NK-92 (cell line): ENCODE data around the gene B9D1.
"Not testable (repeated sequence)": the region's sequence is repeated elsewhere in the genome, so short reads cannot be mapped to it uniquely, and the experiment has no call there.

Experiments
- DNase-seq: peaks from one replicate; lab custom pipeline; 2025; ENCODE audit not compliant: unreplicated experiment; lab: John Stamatoyannopoulos, UW

Gene B9D1

DNA sequence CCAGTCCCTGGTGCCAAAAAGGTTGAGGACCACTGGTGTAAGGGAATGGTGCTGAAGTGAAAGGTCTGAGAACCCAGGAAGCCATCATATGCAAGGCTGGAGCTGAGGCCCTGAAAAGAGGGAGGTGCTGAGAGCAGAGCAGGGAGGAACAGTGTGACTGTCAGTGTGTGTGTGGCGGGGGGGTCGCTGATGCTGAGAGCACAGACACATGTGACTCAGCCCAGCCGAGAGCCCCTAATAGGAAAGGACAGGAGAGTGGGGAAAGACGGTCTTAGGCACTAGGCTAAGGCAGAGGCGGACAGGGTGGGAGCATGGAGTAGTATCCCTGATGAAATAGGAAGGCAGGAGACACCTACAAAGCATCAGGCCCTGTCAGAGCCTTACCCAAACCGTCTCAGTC, 1.2 kb downstream of the B9D1 start:
- no peak for DNase-seq

DNA sequence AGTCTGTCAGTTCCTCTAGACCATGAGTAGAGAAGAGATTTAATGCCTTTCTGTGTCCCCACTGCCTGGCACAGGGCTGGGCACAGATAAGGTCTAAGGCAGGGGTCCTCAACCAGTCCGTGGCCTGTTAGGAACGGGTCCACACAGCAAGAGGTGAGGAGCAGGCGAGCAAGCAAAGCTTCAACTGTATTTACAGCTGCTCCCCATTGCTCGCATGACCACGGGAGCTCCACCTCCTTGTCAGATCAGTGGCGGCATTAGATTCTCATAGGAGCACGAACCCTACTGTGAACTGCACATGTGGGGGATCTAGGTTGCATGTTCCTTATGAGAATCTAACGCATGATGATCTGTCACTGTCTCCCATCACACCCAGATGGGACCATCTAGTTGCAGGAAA, 1.8 kb downstream of the B9D1 start:
- no peak for DNase-seq

DNA sequence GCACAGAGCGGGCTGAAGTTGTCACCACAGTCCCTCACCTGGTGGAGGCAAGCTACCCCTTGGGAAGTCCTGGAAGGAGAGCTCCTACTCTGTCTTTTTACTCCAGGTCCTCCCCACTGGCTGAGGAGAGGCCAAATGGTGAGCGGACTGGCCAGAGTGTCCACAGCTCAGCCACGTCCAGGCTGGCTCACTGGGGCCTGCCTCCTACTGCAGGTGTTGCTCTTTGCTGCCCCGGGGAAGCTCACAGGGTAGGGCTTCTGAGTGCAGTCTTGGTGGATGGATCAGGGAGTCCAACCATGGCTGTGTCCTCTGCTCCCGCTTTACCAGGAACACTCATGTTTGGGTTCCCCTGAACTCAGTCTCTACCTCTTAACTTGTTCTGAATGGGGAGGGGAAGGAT, 2.7 kb downstream of the B9D1 start:
- DNase-seq = no peak

DNA sequence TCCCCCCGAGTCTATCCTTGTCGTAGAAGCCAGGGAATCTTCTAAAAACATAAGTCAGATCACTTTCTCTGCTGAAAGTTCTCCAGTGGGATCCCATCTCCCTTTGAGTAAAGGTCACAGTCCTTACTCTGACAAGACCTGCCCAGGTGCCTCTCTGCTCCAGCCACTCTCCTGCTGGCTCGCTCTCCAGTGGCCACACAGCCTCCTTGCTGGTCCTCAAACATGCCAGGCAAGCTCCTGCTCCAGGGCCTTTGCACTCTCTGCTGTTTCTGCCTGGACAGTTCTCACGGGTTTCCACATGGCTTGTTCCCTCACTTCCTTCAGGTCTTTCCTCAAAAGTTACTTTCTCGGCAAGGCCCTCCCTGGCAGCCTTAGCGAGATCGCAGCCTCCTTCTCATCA, 3.4 kb downstream of the B9D1 start:
- DNase-seq = no peak

DNA sequence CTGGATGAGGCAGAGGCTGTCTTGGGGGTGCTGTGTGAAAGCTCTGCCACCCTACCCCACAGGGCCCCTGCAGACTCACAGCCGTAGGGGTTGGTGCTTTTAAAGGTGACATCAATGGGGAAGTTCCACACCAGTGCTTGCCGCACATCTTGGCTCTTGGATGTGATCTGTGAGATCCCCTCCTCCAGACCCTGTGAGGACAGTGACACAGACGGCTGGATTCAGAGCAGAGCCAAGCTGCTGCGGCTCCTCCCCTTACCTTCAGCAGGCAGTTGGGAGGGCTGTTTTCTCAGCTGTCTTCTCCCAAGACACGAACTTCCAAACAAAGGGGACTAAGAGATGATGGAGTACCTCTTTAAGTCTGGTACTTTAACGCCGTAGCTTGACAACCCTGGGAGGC, 4.8 kb downstream of the B9D1 start:
- DNase-seq = no peak

DNA sequence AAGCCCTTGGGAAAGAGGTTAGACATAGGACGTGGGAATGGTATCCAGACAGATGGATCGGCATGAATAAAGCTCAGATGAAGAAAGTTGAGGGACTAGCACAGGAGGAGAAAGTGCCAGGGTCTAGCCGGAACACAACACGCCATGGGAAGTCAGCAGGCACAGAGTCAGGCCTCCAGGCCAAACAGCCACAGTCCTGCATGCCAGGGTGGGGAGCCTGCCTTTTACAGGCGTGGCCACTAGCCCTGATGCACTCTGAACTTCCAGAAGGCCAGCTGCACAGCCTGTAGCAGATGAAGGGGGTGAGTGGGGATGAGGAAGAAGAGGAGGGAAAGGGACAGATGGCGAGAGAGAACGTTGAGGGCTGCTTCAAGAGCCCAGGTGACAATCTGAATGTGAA, 5.2 kb downstream of the B9D1 start:
- DNase-seq = no peak

DNA sequence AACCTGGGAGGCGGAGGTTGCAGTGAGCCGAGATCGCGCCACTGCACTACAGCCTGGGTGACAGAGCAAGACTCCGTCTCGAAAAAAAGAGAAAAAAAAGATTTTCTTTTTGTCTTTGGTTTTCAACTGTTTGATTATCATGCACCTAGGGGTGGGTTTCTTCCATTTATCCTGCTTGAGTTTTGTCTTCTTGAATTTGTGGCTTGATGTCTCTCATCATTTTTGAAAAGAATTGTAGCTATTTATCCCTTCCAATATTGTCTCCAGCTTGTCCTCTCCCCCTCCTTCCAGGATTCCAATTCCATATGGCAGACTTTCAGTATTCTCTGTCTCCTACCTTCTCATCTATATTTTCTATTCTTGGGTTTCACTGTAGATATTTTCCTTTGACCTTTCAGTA, 7.8 kb downstream of the B9D1 start:
- no peak for DNase-seq

DNA sequence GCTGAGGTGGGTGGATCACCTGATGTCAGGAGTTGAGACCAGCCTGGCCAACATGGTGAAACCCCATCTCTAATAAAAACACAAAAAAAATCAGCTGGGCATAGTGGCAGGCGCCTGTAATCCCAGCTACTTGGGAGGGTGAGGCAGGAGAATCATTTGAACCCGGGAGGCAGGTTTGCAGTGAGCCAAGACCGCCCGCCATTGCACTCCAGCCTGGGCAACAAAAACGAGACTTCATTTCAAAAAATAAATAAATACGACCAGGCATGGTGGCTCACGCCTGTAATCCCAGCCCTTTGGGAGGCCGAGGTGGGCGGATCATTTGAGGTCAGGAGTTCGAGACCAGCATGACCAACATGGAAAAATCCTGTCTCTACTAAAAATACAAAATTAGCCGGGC, 9.1 kb downstream of the B9D1 start:
- DNase-seq = not testable (repeated sequence)

DNA sequence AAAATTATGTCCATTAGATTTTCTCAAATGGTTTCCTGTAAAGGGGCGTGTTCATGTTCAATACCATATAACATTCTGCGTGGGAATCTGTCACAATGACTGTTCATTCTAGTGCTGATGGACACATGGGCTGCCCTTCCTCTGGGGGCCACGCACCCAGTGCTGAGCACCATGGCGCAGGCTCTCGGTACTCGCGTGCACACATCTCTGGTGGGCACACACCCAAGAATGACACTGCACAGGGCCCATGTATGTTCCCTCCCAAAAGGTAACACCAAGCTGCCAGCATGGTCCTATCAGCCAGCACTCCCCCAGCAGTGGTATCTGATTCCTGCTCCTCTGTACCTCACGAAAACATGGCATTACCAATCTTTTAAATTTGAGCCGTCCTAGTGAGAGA, 13.7 kb downstream of the B9D1 start:
- DNase-seq = no peak

DNA sequence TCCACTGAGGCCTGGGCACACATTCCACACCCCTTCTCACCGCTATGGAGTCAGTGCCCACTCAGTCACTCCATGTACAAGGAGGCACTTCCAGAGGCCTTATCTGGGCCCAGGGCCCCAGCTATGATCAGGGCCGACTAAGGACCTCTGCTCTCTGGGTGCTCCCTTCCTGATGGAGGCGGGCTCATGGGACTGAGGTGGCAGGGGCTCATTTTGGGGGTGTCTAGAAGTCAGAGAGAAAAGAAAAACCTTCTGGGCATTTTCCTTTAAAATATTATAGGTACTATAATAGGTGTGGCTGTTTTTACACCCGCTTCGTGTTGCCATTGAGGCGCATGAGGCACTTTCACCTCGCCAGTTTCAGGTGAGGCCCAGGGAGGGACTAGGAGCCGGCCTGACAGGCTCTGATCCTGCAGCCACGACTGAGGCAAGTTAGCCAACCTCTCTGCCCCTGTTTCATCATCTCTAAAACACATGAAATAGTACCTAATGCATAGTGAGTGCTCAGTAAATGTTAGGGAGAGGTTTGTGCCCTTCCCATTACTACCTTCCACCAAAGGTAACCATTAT, 14.4 kb downstream of the B9D1 start:
- no peak for DNase-seq

DNA sequence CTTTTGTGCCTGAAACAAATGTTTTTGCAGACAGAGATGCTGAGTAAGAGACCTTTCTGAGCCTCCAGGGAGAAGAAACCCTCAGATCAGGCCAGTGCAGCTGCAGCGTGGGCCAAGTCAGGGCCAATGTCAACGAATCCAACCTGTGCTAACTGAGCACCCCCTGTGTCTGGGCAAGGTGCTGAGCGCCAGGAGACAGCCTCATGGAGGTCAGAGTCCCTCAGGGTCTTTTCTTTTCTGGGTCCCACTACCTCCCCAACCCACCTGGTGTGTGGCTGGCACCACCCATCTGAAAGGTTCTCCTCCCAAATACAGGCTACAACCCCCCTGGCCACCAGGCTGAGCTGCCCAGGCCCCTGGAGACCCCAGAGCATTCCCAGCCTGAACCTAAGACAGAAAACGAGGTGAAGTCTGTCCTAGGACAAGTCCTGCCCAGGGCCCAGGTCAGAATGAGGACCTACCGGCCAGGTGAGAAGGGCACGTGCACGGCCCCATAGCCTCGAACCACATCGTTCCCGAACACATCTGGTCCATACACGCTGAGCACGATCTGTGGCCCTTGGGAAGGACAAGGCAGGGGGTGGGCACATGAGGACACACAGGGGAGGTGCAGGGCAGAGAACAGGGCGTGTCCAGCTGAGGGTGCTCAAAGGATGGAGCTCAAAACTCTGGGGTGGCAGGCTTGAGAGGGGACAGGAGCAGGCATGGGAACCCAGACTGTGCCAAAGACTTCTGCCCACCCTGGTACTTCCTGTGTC, 15.0 kb downstream of the B9D1 start:
- no peak for DNase-seq

DNA sequence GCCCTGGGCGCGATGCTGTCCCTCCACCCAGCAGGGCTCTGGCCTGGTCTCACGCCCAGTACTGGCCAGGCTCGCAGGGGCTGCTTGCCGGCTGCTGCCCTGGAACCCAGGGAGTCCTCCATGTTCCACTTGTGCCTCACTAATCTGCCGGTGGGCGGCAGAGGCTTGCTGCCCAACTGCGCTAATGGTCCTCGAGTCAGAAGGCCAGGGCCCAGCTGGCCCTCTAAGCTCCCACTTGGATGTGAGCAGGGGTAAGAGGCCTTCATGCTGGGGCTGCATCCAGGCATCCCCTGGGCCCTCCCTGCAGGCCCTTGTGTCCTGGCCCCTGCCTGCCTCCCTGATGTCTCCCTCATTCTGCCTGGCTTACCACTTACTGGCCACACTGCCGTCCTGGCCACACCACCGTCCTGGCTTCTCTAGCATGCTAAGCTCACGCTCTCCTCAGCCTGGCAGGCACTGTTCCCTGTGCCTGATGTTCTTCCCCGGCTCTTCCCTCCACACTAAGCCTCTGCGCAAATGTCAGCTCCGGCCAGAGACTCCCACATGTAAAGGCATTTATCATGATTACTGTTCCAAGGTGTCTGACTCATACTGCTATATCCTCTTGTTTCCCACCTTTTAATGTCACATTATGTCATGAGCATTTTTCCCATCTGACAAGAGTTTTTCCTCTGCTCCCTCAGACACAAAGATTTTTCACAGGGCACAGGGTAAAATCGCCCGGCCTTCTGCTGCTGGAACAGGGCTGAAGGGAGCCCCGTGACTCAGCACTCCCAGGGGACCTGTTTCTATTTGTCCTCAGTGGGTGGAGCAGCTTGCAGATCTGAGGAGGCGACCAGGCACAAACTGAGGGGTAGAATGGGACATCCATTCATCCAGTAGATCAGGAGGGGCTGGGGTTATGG, 15.9 kb downstream of the B9D1 start:
- no peak for DNase-seq

DNA sequence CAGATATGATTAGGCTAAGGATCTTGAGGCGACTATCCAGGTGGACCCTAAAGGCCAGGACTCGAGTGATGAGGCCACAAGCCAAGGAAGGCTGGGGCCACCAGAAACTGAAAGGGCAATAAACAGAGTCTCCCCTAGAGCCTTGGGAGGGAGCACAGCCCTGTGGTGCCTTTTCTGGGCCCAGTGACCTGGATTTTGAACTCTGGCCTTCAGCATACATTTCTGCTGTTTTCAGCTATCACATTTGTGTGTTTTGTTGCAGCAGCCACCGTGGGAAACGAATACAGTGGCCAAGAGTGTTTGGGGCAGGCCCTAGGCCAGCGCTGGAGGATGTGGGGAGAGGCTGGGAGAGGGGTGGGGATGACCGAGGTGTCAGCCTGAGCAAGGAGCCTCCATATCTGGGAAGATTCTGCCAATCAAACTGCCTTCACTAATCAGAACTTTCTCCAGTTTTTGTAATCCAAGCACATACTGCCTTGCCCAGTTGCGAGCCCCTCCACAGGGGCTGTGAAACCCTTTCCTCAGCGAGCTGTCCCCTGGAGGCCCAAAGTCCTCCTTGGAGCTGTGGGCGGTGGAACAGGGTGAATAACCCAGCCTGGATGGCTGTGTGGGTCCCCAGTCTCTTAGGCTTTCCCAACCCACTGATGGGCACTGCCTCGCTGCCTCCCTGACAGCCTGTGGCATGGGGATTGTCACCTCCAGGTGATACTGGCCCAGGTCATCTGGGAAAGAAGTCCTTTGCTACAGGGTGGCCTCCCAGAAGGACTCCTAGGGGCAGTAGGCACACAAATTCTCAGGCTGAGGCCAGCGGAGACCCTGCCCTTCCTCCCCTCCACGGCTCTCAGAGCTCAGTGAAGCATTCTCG, 16.8 kb downstream of the B9D1 start:
- no peak for DNase-seq

DNA sequence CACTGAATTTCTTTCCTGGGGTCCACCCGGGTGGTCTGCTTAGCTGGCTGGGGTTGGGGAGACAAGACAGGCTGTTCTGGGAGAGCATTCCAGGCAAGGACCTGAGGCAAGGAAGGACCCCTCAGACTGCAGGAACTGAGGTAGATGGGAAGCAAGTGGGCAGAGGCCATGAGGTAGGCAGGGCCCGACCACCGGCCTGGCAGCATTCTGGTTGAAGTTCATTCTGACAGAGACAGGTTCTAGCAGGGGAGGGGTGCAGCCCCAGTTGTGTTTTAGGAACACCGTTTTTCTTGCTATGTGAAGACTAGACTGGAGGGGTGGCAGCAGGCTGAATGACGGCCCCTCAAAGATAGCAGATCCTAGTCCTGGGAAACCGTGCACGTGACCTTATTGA, 17.5 kb downstream of the B9D1 start:
- no peak for DNase-seq

DNA sequence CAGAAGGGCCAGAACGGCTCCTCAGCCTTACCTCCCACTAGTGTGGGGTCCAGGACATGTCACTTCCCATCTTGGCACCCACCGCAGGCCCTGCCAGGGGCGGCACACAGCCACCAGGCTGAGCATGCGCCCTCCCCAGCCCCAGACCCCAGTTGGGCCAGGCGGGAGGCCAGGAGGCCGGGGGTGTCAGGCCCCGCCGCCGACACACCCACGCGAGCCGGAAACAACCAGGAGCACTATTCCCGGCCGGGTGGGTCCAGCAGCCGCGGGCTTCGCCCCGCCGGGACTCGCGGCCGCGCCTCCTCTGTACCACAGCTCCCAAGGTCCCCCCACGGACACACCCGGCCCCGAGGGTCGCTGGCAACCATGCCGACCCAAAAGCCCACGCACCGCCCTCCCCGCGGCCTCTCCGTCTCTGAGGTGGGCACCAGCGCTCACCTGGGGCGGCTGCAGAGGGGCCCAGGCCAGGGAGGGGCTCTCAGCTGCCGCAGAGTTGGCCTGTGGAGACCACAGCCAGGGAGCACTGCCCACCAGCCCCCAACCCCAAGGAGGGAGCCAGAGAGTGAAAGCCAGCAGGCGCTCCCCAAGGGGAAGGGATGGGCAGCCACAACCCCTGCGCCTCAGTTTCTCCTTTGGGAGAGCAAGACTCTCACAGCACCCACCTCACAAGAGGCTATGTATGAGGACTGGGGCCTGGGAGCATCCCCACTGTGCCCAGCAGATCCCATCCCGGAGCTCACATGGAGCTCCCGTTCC, 18.0 kb downstream of the B9D1 start:
- DNase-seq = no peak

DNA sequence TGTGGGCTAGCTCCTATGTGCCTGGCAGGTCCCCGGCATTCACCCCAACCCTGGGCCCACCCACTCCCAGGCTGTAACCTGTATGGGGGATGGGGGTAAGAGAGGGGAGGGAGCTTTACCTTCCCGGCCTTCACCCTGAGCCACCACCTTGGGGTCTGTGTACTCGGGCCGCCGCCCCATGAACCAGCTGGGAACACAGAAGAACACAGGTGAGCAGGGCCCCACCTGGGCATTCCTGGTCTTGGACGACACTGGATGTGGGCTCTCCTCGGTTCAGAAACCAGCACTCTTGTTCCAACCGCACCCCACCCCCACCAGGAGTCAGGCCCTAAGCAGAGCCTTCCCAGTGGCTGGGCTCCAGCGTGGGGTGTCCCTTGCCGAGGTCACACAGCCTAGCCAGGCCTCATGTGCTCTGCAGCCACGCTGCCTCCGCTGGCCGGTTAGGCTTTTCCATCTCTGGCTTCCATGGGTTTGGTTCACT, 18.8 kb downstream of the B9D1 start:
- no peak for DNase-seq

DNA sequence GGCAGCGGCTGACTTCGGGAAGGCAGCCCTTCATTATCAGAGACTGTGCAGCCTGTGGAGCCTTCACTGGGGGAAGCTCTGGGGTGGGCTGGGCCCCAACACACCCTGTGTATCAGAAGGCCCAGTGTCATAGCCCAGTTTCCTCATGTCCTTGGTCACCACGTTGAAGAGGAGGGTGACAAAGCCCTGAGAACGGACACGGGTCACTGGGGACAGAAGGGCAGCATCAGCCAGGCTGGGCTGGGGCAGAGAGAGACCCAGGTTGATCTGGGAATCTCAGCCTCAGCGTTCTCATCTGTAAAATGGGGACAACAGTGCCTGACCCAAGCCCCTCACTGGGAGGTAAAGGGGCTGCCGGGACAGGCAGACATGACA, 19.3 kb downstream of the B9D1 start:
- no peak for DNase-seq

DNA sequence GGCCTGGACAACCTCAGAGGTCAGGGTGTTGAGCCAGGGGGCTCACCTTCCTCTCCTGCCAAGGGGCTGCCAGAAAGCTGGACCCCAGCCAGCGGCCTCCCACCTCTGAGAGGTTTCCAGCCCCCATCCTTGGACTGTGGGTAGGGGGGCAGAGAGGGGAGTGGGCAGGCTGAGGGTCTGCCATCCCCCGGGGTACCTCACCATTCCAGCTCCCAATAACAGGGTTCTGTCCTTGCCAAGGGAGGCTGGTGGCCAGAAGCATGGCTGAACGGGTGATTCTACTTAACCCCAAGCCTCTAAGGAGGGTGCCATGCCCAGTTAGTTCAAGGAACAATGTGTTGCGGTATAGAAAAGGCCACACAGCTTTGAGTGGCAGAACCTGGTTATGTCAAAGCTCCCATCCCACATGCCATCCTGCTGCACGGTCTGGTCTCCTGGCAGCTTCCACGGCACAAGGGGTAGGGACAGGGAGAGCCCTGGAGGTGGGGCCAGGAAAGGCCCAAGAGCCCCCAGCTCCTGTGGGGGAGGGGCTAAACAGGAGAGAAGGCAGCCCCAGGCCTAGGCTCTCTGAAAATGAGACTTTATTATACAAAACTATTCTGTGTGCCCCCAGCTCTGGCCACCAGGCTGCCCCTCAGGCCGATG, 19.8 kb downstream of the B9D1 start:
- no peak for DNase-seq

DNA sequence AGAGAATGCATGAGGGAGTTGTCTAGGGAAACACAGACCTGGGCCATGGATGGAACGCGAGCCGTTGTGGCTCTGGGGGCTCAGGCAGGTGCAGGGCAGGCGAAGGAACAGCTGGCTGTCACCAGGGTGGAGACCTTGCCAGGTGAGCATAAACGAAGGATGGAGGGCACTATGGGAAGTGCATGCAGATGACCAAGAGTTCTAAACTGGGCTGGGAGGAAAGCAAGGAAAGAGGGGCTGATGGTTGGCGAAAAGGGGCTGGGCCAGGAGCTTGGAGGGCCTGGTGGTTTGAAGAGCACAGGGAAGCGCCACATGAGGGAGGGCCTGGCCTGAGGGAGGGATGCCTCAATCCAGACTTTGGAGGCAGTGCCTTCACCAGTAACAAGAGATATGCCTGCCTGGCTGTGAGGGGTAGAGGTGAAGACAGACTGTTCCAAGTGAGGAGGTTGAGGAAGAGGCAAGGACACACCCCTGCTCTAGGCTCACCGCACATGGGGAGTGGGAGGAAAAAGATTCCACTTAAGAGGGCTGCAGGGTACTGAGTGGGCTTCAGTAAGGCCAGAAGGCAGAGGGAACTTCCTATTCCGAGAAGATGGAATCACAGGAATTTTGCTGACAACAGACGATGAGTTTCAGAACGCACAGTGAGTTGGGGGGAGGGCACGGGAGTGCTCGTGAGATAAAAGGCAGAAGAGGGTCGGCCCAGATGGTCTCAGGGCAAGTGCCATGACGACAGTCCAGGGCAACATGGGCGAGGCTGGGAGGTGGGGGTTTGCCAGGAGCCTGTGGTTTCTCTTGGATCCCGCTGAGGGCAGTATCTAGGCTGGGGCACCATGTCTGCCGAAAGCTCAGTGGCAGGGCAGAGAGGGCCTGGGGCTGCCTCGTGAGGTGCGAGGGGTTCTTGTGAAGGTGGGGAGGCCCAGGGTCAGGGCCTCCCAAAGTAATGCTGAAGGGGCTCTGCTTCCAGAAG, 20.6 kb downstream of the B9D1 start:
- no peak for DNase-seq
